NB4 (cell line): ENCODE measurements around the gene ZSCAN1.

Source experiments
- CTCF ChIP-seq: IDR thresholded peaks from one replicate; pipeline ENCODE4 v1.5.1; 2012; ENCODE audit warnings: low read depth, low read length
- MAX ChIP-seq: IDR thresholded peaks from 2 replicates; pipeline ENCODE4 v1.6.1; 2011; ENCODE audit warnings: low read depth, low read length
- POLR2A ChIP-seq: IDR thresholded peaks from 2 replicates; pipeline ENCODE4 v1.6.1; 2011; ENCODE audit warnings: mild to moderate bottlenecking; ENCODE audit not compliant: insufficient read length; ENCODE audit errors: extremely low read depth

GRCh38 chr19:58038688-58039204 lies 4.9 kb downstream of the ZSCAN1 start:
- TF ChIP-seq POLR2A: no peak
- TF ChIP-seq CTCF: no peak
- no peak for TF ChIP-seq MAX
